Activated CD8-positive, alpha-beta memory T cell treated with anti-CD3 and anti-CD28 coated beads for 1 hour (primary cell): ENCODE data around the gene SLC1A2.

Experiments used
- DNase-seq, 2 donors: peaks; one replicate each; pipeline ENCODE4 v3.0.0-alpha.2; 2020; ENCODE audit warnings: low read depth in 1 of 2; ENCODE audit errors: extremely low read depth in 1 of 2

SLC1A2 gene

GRCh38 chr11:35352077-35352888, 67.1 kb downstream of the SLC1A2 start:
- no peak for DNase-seq

- no peak for DNase-seq
These were observed 69.5 kb downstream of the SLC1A2 start for GRCh38 chr11:35349897-35350296.

- DNase-seq: no peak
These were observed 70.3 kb downstream of the SLC1A2 start for GRCh38 chr11:35348898-35349687.

GRCh38 chr11:35347921-35348331, 71.4 kb downstream of the SLC1A2 start:
- DNase-seq: no peak

- no peak for DNase-seq
These were observed 72.0 kb downstream of the SLC1A2 start for GRCh38 chr11:35347173-35347878.

GRCh38 chr11:35346472-35347156, 72.7 kb downstream of the SLC1A2 start:
- no peak for DNase-seq

- no peak for DNase-seq
These were observed 74.4 kb downstream of the SLC1A2 start for GRCh38 chr11:35344681-35345574.

GRCh38 chr11:35343033-35343598, 76.2 kb downstream of the SLC1A2 start:
- no peak for DNase-seq

- no peak for DNase-seq
These were observed 78.6 kb downstream of the SLC1A2 start for GRCh38 chr11:35340715-35341114.

GRCh38 chr11:35340071-35340470, 79.3 kb downstream of the SLC1A2 start:
- DNase-seq: no peak

- DNase-seq: no peak
These were observed 80.4 kb downstream of the SLC1A2 start for GRCh38 chr11:35338921-35339320.

GRCh38 chr11:35337914-35338305, 81.4 kb downstream of the SLC1A2 start:
- no peak for DNase-seq

- DNase-seq: no peak
These were observed 82.0 kb downstream of the SLC1A2 start for GRCh38 chr11:35337136-35337913.

GRCh38 chr11:35336726-35337125, 82.6 kb downstream of the SLC1A2 start:
- no peak for DNase-seq

GRCh38 chr11:35335226-35335625, 84.1 kb downstream of the SLC1A2 start:
- DNase-seq: no peak

GRCh38 chr11:35334385-35335090, 84.8 kb downstream of the SLC1A2 start:
- no peak for DNase-seq

GRCh38 chr11:35332524-35332923, 86.8 kb downstream of the SLC1A2 start:
- DNase-seq: no peak

- DNase-seq: peak in 1 of 2 donors; percentile 19
These were observed 88.4 kb downstream of the SLC1A2 start for GRCh38 chr11:35330931-35331330.
